Stimulated activated CD4-positive, alpha-beta T cell treated with anti-CD3 and anti-CD28 coated beads, Interleukin-15, amount 100 ng/mL, for 1 hour (primary cell): ENCODE results near the gene UACA.

Source experiments
- DNase-seq, 2 donors: peaks; one replicate each; pipeline ENCODE4 v3.0.0-alpha.2; 2020; ENCODE audit warnings: low read depth in 1 of 2, low spot score in 1 of 2

The UACA gene

DNA sequence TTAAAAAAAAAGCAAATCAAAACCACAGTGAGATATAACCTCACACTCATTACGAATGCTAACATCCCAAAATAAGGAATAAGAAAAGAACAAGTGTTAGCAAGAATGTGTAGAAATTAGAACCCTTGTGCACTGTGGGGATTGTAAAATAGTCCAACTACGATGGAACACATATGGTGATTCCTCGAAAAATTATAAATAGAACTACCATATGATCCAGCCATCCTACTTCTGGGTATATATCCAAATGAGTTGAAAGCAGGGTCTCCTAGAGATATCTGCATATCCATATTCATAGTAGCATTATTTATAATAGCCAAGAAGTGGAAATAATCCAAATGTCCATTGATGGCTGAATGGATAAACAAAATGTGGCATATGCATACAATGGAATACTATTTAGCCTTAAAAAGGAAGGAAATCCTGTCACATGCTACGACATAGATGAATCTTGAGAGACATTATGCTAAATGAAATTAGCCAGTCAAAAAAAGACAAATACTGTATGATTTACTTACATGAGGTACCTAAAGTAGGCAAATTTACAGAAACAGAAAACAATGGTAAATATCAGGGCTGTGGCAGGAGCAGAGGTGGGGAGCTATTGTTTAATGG lies 55.6 kb downstream of the UACA start:
- DNase-seq: no peak

DNA sequence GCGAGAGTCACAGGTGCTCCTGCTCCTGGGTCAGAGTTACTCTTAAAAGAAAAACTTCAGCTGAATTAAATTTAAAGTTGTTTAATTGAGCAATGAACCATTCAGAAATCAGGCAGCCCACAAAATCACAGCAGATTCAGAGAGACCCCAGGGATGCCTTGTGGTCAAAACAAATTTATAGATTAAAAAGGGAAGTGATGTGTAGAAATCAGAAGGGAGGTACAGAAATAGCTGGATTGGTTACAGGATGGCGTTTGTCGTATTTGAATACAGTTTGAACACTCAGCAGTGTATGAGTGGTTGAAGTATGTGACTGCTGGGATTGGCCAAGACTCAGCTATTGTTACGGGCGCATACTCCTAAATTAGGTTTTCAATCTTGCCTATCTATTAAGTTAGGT lies 58.6 kb downstream of the UACA start:
- DNase-seq: no peak

DNA sequence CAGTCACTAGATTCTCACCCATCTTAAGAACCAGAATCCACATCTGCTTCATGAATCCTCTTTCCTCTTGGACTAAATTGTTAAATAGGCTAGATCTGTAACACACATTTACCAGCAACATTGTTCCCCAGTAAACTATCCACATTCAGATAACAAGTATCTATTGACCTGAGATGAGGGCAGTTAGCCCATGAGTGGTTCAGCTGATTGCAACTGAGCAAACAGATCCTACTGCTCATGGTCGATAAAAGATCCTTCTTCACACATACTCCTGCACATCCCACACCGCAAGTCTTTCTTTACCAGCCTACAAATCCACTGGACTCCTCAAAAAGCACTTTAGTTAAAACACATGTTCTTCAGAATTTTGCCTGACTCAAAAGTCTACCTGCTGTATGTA lies 59.2 kb downstream of the UACA start:
- DNase-seq: no peak

DNA sequence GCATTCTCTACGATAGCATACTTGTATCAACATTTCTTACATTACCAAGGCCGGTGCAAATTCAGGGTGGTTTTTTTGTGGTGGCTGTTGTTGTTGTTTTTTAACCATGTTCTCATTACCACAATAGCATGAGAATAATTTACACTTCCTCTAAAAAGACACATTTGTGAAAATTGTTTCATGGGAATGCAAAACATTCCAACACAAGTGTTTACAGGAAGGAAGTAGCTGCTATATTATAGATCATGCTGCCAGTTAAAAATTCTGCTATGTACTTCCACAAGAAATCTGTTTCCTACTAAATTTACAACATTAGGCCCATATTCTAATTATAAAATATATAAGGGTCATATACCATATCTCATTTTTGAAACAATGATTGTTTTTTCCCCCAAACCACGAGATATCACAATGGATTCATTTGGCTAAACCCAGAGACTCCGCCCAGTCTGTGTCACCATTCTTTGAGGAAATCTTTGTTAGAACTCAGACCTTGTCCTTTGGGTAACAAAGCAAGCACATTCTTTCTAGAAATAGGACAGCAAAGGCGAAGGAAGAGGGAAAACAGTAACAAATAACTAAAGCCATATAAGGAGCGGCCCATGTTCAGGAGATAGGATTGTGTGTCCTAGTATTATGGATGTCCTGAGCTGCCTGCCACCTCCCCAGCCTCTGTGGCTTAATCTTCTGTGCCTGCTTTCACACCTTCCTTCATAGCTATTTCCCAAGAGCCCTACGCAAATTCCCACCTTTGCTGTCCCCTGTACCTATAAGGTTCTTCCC lies 60.1 kb downstream of the UACA start:
- no peak for DNase-seq

DNA sequence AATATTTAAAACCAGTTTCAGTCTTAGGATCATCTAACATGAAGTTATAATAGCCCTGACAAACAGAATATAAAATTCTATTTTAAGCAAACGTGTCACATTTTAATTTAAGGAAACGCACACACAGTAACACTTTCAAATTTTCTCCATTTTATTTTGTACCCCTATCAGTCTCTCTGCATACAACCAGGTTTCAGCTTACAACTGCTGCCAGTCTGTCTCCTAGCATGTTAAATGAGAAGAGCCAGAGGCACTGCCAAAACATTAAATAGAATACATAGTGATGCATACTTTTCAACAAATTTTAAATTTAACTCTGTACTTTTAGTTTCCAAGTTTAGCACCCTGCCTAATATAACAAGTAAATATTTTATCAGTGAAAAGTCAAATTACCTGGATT lies 60.8 kb downstream of the UACA start:
- DNase-seq: no peak

DNA sequence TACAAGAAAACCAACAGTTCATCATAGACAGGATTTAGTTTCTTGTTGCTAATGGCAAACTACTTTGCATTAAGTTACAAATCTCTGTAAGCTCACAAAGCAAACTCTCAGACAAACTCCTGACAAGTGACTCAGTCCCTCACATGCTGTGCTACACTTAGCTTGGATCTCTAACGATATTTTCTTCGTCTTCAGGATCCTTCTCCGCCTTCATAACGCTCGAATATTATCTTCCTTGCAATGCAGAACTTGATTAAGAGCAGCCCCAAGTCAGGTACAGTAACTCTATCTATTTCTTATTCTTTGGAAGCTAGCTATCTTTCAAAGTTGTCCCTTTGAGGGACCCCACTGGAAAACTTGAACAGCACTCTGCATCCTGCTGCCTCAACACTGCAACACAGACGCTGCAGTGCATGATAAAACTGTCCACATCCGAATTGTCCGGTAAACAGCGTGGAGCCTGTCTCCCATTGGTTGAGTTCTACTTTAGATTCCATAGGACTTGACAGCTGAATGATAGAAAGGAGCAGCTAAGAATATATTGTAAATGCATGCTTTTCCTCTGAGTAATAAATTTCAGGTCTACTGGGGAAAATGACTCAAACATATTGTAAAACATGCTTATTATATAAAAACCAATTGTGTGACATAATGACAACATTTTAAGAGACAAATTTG lies 61.3 kb downstream of the UACA start:
- no peak for DNase-seq

DNA sequence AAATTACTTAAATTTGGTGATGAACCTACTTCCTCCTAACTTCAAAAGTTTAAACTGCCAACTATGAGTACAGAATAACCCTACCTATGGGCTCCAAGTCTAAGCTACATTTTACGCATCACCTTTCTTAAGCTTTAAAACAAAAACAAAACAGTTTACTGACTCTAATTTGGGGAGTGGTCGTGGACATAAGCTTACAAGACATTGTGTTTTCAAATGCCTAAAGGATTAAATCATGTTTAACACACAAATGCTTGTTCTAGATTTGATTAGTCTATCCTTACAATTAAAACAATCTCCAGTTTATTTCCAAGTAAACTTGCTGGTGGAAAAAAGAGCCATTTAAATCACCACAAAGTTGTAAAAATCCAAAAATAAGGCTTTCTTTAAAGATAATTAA lies 62.2 kb downstream of the UACA start:
- DNase-seq: no peak

DNA sequence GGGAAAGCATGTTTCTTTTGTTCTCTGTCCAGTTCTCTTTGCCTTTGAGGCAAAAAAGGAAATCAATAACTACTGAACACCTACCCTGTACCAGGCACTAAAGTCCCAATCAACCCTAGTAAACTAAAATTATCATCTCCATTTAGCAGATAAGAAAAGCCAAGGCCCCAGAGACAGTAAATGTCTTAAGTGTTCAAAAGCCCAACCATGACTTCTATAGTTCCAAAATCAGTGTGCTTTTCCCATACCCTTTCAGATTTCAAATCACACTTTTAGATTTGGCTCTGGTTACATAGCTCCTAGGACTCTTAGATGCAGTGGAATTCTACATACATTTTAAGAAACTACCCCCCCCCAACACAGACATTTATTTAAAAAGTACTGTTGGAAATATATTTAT lies 63.5 kb downstream of the UACA start:
- no peak for DNase-seq

DNA sequence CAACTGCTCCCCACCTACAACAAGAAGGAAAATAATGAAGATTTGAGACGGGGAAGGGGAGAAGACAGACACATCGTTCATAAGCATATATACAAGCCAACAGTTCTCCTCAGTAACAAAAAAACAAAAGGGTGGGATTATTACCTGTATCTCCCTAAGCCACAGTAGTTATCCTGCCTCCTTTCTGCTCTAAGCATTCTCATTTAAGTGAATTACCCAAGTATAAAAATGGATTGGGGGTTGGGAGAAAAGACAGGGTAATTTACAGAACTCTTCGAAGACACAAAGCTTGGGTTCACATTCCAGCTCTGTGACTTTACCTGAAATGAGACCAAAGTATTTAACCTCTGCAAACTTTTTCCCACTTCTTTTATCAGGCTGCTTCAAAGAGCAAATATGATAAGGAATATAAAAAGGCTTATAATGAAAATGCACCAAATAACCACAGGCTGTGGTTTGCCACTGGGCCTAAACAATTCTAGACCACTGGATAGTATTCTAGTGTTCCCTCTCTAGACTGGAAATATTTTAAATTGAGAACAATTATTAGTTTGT lies 64.4 kb downstream of the UACA start:
- no peak for DNase-seq

DNA sequence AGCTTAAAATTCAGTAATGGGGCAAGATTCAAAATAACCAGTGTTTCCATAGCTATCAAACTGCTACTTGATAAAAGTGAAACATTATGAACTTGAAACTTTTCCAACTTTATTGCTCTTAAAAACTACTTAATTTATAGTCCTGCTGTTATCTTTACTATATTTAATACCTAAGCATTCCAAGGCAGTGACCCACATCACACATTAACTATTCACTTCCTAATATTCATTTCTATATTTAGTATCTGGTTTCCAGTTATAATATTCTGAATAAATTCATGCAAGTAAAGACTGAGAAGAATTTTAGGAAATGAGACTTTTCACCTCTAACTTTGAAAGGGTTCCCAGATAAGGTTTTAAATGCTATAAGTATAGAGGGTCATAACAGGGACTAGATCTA lies 64.9 kb downstream of the UACA start:
- DNase-seq: no peak

DNA sequence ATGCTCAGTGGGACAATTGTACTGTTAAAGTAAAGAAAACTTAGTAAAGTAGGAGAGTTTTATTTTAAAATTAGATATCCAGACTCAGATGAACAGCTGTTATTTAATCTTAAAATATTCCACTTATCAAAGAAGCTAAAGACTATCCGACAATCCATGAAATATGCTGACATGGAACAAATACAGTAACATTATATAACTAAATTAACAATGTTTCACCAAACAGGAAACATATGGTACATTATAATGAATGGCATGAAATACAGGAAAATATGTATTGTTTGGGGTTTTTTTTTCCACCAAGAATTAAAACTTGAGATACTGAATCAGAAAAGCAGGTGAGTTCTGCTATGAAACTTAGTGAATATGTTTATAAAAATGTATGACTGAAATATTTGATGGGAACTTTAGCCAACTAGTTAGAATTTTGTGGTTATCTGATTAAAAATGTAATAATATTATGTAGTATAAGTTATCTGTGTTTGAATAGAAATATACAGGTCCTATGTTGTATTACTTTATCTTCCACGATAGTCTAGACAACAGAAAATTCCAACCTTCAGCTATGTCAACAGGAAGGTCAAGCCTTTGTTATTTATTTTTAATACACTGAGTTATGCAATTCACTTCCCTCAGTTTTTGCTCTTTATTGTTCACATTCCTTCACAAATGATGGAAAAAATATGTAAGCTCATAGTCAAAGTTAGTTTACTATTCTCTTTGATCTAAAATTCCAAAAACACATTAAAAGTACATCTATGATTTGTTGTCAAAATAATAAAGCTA lies 72.7 kb downstream of the UACA start:
- no peak for DNase-seq

DNA sequence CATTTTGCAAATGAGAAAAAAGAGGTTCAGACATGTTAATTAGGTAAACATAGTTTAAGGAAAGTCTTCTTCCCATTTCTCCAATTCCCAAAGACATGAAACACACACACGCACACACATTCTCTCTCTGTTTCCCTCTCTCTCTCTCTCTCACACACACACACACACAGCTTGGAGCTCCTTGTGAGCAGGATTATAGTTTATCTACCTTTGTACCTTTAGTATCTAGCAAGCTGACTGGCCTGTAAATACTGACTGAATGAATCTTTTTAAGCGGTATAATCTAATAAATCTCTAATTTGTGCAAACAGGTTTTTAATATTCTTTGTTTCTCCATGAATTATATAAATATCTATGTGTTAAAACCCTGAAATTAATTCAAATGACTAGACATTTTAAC lies 73.3 kb downstream of the UACA start:
- DNase-seq: no peak

DNA sequence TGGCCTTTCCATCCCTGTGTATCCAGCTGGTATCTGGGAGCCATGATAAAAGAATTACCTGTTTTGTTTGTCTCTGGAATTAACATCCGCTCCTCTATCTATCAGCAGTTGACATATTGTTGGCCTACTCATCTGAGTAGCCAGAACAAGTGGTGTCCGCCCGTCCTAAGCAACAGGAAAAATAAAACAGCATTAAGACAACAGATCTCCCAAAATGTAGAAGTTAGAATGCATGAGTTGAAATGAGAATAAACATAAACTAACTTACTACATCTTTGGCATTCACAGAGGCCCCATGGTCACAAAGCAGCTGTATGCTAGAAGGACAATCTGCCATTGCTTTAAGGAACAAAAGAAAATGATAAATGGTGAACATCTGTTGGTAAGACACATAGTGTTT lies 75.9 kb downstream of the UACA start:
- no peak for DNase-seq

DNA sequence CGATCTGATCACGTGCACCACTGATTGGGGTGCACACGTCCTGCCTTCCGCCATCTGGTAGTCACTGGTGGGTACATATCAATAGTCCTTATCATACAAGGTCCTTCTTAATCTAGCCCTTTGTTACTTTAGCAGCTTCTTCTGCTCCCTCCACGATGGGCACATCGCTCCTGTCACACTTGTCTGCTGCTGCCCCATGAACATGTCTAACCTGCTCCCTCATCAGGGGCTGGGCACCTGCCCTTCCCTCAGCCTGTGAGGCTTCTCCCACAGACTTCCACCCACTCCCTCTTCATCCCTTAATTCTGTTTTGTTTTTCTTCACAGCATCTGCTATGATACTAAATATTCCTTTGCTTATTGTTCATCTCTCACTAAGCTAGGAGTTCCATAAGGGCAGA lies 82.5 kb downstream of the UACA start:
- DNase-seq: no peak

DNA sequence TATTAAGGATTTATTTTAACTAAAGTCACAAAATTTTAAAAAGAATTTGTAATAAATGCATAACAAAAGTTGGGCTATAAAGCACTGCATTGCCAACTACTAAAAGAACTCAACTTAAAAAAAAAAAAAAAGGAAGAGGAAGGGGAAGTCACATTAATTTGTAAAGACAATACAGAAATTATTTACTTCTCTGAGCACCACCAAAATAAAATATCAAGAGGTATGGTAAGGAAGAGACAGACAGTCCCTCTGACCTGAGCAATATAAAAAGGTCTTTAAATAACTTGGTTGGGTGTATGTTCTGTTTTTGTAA lies 83.5 kb downstream of the UACA start:
- no peak for DNase-seq

DNA sequence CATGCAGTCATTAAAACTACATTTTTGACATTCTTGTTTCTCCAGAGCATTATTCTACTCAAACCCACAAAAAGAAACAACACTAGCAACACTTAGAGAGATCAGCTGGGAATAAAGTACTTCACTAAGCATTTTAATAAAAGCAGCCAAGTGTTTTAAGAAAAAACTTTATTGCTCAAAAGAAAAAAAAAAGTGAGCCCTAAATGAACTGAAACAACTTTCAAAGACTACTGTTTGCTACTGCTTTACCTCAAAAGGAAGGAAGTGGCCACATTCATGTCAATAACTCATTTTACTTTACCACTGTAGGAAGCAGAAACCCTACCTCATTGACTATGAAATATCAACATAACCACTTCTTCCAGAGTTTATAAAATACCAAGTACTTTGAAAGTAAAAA lies 91.3 kb downstream of the UACA start:
- DNase-seq: no peak

DNA sequence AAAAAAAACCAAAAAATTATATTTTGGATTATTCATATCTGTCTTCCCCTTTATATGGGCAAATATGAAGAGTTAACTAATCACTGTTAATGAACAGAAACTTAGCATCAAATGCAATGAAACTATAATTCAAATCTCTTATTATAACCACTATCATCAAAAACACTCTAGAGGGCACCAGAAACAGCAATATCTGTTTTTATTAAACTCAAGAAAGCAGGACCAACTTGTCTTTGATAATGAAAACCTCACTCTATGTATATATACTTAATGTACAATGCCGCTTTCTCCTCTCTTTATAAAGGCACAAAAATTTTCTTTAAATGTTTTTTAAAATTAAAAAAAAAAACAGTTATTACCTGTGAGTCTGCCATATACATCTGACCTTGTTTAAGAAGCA lies 92.7 kb downstream of the UACA start:
- DNase-seq: no peak

DNA sequence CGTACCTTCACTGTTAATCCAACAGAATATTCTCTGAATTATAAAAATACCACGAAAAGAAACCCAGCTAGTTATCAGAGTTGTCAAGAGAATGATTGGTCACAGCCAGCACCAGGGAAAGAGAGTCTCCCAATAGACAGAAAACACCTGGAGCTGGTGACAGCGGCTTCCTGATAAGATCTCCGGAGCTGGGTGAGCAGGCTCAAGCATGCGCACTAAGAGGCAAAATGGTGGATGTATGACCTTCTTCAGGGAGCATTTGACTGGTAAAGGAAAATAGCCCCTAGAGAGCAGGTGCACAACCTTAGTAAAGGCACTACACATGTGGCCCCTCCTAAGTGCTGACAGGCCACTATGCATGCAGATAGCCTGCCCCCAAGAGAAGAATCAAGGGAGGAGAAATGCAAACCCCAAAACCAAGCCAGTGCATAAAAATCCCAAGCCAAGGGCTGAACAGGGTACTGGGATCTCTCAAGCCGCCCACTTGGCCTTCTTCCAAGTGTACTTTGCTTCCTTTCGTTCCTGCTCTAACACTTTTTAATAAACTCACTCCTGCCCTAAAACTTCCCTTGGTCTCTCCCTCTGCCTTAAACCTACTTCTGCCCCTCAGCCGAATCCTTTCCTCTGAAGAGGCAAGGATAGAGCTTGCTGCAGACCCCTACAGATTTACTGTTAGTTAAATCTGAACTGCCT lies 93.2 kb downstream of the UACA start:
- no peak for DNase-seq

DNA sequence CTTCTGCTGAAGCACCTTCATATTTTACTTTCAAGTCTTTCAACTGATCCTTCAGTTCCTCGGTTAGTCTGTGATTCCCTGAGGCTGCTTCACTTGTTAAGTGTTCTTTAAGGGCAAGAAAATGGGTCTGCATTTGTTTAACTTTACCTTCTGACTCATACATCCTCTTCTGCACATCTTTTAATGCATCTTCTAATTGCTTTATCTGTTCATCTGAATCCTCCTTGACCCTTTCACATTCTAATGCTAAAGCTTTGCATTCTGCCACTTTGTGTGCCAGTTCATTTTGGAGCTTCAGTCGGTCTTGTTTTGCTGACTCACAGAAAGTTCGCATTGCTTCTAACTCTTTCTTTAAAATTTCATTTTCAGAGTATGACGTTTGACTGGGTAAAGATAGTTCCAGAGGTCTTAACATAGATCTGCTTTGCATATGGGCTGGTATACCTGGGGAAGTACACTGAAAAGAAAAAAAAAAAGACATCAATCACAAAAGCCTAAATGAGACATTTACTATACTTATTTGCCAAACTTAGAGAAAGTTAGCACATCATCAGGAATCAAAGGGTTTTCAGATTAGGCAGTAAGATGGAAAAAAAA lies 94.3 kb downstream of the UACA start:
- no peak for DNase-seq

DNA sequence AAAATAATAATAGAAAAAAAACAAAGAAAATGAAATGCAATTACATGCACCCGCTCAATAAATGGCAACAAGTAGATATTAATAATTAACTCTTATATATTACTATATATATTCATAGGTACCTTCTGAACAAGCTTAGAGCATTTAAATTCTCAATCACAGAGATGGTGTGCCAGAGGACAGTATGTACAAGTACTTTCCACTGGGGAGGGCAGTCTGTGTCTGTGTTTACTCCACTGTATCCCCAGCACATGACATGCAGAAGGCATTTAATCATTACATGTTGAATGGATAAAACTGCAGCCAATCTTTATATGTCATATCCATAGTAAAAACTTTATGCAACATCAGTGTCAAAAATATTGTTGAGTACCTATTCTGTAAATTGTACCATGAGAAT lies 97.8 kb downstream of the UACA start:
- DNase-seq: no peak

DNA sequence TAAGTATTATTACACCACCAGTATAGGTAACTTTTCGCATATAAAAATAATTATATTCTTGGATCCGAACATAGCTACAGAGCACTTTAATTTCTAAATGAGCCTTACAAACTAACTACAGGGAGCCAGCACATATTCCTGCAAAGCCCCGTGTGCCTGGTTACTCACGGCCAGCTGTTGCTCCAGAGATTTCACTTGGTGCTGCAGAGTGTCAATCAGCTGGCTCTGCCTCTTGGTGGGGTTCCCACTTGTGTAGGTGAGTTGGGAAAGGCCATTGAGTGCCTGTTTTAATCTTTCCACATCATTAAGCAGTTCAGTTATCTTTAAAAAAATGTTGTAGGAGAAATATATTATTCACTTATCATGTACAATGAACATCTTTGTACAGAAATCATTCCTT lies 98.9 kb downstream of the UACA start:
- no peak for DNase-seq
